Breast epithelium (tissue), 4 donors: ENCODE data around the gene SCGB1C1. TPM values are rescaled to one million over a fixed set of nuclear protein-coding genes. Genes with fewer than 3 reads are reported as not detected.
"Not testable (repeated sequence)": the region's sequence is repeated elsewhere in the genome, so short reads cannot be mapped to it uniquely, and the experiment has no call there.

Source experiments
- DNase-seq, 2 donors: peaks; one replicate each; pipeline ENCODE4 v3.0.0-alpha.2; 2019; ENCODE audit warnings: low spot score in 2 of 2
- H3K27ac ChIP-seq, 2 donors: fragments of 200-600 bp; sonication (generic) in 1 of 2; one replicate each; pipeline ENCODE4 v1.5.1; 2016 to 2019; ENCODE audit warnings: mild to moderate bottlenecking in 1 of 2
- H3K27me3 ChIP-seq, 2 donors: fragments of 200-600 bp; sonication (generic) in 1 of 2; one replicate each; pipeline versions ENCODE4 v1.5.1 to v1.6.0; 2017 to 2019; ENCODE audit warnings: control low read depth in 1 of 2, mild to moderate bottlenecking in 1 of 2
- H3K36me3 ChIP-seq: fragments of 200-600 bp; one replicate; pipeline ENCODE4 v1.5.1; 2019
- H3K4me1 ChIP-seq, 2 donors: fragments of 200-600 bp; sonication (generic); one replicate each; pipeline ENCODE4 v1.5.1; 2016 to 2019; ENCODE audit warnings: control low read depth in 1 of 2
- H3K4me3 ChIP-seq, 3 donors: fragments of 200-600 bp; sonication (generic); 1 replicate in 2 of 3; 2 replicates in 1 of 3; pipeline ENCODE4 v1.5.1; 2016 to 2019; ENCODE audit warnings: mild to moderate bottlenecking in 3 of 3, moderate library complexity in 2 of 3
- H3K9me3 ChIP-seq, 2 donors: fragments of 200-600 bp; sonication (generic) in 1 of 2; one replicate each; pipeline ENCODE4 v1.5.1; 2016 to 2019; ENCODE audit warnings: control low read depth in 1 of 2
- POLR2A ChIP-seq: fragments of 450-650 bp; IDR thresholded peaks from one replicate; pipeline ENCODE4 v1.6.1; 2016; ENCODE audit warnings: antibody characterized with exemption, mild to moderate bottlenecking, moderate library complexity
- POLR2AphosphoS5 ChIP-seq, 3 donors: sonication (generic); formaldehyde crosslinking; IDR thresholded peaks; one replicate each; pipeline ENCODE4 v1.6.1; 2017; ENCODE audit warnings: antibody characterized with exemption in 3 of 3
- intact Hi-C: fragments of 100-400 bp; cut with DNase I; formaldehyde crosslinking; loops from one replicate; pipeline ENCODE4 v1.15.1; 2023; ENCODE audit warnings: low total_unique reads
- total RNA-seq, 3 donors: library from RNA; depleted of rRNA; stranded (reverse); fragments of >200 nt; gene quantifications; one replicate each; pipeline ENCODE4 v1.1.0, GENCODE V29; 2016
- TF ChIP-seq, protein P1 (sequence below), 3 donors: fragments of 450-650 bp; IDR thresholded peaks; one replicate each; pipeline ENCODE4 v1.5.1; 2016 to 2017; ENCODE audit warnings: antibody characterized with exemption in 3 of 3, mild to moderate bottlenecking in 3 of 3, moderate library complexity in 3 of 3

SCGB1C1 gene
- total RNA-seq, 3 donors from 2014 or later: not detected

DNA sequence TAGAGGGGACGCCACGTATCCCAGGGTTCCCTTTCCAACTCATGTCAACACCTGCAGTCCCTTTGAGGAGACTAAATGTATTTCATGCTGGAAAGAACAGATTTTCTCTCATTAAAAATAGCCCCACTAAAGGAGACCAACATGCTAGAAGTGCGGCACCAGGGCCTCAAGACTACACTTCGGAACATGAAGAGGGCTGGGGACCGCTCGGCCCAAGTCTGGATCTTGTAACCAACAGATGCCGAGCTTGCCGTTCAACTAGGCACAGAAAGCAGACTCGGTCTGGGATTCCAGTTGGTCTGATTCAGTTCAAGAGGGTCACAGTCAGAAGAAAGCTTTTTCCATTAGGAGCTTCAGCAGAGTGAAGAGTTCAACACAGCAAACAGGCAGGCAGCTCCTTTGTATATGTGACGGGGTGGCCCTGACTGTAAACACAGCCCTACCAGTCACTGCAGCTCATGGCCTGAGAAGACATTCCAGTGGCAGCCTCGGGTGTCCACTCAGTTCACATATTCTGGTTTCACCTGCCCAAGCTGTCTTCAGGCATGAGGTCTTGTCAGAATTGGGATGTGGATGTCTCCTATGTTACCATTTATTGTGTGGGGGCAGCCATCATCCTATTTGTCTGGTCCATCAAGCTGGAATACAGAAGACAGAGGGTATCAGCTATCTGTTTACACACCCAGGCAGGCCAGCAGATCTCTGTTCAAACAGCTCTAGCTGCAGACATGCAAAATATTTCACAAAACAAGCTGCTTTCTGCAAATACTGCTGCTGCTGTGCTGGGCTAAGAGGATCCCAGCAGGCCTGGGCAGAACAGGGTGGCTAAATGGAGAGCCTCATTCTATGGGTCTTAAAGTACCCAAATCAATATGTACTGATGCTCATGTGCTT lies 23.4 kb downstream of the SCGB1C1 start:
- intact Hi-C loops: loop anchor here (2.0 kb wide), 1 partner anchor 78 kb away; no protein-coding TSS in a partner anchor
- no peak for TF ChIP-seq POLR2A
- no peak for TF ChIP-seq POLR2AphosphoS5 (IDR thresholded peaks at IDR 0.05)
- TF ChIP-seq, protein P1, sequence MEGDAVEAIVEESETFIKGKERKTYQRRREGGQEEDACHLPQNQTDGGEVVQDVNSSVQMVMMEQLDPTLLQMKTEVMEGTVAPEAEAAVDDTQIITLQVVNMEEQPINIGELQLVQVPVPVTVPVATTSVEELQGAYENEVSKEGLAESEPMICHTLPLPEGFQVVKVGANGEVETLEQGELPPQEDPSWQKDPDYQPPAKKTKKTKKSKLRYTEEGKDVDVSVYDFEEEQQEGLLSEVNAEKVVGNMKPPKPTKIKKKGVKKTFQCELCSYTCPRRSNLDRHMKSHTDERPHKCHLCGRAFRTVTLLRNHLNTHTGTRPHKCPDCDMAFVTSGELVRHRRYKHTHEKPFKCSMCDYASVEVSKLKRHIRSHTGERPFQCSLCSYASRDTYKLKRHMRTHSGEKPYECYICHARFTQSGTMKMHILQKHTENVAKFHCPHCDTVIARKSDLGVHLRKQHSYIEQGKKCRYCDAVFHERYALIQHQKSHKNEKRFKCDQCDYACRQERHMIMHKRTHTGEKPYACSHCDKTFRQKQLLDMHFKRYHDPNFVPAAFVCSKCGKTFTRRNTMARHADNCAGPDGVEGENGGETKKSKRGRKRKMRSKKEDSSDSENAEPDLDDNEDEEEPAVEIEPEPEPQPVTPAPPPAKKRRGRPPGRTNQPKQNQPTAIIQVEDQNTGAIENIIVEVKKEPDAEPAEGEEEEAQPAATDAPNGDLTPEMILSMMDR (IDR thresholded peaks at IDR 0.05): no peak
- H3K36me3 ChIP-seq: peaks cover 10% of the 10 kb centered on the region
- no peak overlapping the region for H3K4me3 ChIP-seq
- no peaks in the 10 kb centered on the region for H3K4me1 ChIP-seq
- DNase-seq: peak in 1 of 2 donors; percentile 35
- H3K27me3 ChIP-seq: no peaks in the 10 kb centered on the region
- H3K27ac ChIP-seq: no peak overlapping the region
- H3K9me3 ChIP-seq: no peaks in the 10 kb centered on the region

DNA sequence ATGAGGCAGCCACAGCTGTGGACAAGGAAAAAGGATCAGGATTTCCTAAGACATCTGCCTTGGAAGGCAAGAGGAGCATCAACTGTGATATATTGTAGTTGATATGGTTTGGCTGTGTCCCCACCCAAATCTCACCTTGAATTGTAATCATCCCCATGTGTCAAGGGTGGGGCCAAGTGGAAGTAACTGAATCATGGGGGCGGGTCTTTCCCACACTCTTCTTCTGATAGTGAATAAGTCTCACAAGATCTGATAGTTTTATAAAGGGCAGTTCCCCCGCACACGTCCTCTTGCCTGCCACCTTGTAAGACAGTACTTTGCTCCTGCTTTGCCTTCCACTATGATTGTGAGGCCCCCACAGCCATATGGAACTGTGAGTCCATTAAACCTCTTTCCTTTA lies 24.8 kb downstream of the SCGB1C1 start:
- H3K9me3 ChIP-seq: no peaks in the 10 kb centered on the region
- TF ChIP-seq POLR2A: no peak
- TF ChIP-seq, protein P1 (IDR thresholded peaks at IDR 0.05): no peak
- no peaks in the 10 kb centered on the region for H3K27me3 ChIP-seq
- intact Hi-C loops: loop anchor here (2.0 kb wide), 1 partner anchor 77 kb away; no protein-coding TSS in a partner anchor
- H3K4me1 ChIP-seq: no peaks in the 10 kb centered on the region
- H3K27ac ChIP-seq: no peak overlapping the region
- peak in 1 of 2 donors; percentile 7 for DNase-seq
- no peak overlapping the region for H3K4me3 ChIP-seq
- H3K36me3 ChIP-seq: peaks cover 10% of the 10 kb centered on the region

DNA sequence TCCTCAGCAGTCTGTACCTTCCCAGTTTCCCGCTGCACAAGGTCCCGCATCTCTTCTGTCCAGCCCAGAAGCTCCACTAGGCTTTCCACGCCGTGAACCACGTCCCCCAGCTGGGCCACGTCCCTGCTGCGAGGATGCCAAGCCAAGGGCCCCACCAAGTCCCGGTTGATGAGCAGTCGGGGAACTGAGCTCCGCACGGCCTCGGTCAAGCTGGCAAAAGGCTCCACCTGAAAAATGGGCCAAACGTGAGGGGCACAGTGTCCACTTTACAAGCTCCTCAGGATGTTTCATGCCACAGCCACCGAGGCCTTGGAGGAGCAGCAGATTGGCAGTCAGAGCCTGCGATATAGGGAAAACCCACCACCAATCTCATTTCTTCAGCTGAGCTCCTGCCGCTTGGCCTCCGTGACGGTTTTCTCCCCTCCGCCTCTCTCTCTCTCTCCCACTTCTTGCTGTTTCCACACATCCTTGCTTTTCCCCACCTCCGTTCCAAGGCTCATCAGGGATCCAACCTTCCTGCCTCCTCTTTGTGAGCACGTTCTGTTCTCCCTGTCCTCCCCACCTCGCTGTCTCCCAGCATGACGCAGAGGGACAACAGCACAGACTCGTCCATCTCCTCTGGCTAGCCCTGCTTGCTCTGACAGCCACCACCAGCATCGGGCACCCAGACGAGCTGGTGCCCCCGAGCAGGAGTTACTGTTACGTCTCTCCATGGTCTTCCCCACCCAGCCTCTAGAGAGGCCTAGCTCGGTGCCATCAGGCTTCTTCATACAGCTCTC lies 26.1 kb downstream of the SCGB1C1 start:
- peaks cover 4% of the 10 kb centered on the region for H3K36me3 ChIP-seq
- H3K27me3 ChIP-seq: no peaks in the 10 kb centered on the region
- H3K9me3 ChIP-seq: no peaks in the 10 kb centered on the region
- TF ChIP-seq POLR2A (no peak), POLR2AphosphoS5 (IDR thresholded peaks at IDR 0.05) (no peak)
- TF ChIP-seq, protein P1 (IDR thresholded peaks at IDR 0.05): no peak
- H3K27ac ChIP-seq: no peak overlapping the region
- no peak overlapping the region for H3K4me3 ChIP-seq
- peak in 1 of 2 donors; percentile 46 for DNase-seq
- intact Hi-C loops: no loop called here
- no peaks in the 10 kb centered on the region for H3K4me1 ChIP-seq

DNA sequence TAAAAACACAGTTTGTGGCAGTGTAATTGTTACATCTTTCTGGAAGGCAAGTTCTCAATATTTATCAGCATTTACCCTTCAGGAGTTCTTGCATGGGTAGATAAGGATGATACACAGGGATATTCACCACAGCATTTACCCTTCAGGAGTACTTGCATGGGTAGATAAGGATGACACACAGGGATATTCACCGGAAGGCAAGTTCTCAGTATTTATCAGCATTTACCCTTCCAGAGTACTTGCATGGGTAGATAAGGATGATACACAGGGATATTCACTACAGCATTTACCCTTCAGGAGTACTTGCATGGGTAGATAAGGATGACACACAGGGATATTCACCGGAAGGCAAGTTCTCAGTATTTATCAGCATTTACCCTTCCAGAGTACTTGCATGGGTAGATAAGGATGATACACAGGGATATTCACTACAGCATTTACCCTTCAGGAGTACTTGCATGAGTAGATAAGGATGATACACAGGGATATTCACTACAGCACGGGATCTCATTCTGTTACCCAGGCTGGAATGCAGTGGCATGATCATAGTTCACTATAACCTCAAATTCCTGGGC lies 27.9 kb downstream of the SCGB1C1 start:
- H3K9me3 ChIP-seq, H3K4me3 ChIP-seq, H3K36me3 ChIP-seq, H3K4me1 ChIP-seq, DNase-seq, H3K27me3 ChIP-seq, intact Hi-C loops, H3K27ac ChIP-seq: not testable (repeated sequence)

DNA sequence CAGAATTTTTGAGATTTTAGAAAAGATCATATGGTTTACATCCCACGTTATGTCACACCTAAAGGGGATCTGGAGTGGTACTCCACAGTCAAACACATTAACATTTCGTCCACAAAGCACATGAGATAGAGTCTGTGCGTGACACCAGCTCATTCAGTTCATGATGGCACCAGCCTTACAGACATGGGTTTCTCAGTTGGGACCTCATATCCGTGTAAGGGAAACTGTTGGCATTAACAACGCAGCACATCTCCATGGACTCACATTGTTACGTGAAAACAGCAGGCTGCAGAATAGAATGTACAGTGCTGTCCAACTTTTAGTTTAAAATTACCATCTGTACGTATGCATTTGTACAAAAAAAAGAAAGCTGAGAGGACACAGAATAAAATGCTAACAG lies 28.7 kb downstream of the SCGB1C1 start:
- Histone ChIP-seq H3K9me3 (no peaks in the 10 kb centered on the region), H3K27me3 (no peaks in the 10 kb centered on the region), H3K4me3 (no peak overlapping the region), H3K27ac (no peak overlapping the region), H3K36me3 (no peaks in the 10 kb centered on the region), H3K4me1 (no peaks in the 10 kb centered on the region)
- TF ChIP-seq POLR2A (no peak), POLR2AphosphoS5 (IDR thresholded peaks at IDR 0.05) (no peak)
- TF ChIP-seq, protein P1 (IDR thresholded peaks at IDR 0.05): no peak
- intact Hi-C loops: no loop called here
- peak in 1 of 2 donors; percentile 1 for DNase-seq
